ENCODE results near the gene MLLT6.

DNA sequence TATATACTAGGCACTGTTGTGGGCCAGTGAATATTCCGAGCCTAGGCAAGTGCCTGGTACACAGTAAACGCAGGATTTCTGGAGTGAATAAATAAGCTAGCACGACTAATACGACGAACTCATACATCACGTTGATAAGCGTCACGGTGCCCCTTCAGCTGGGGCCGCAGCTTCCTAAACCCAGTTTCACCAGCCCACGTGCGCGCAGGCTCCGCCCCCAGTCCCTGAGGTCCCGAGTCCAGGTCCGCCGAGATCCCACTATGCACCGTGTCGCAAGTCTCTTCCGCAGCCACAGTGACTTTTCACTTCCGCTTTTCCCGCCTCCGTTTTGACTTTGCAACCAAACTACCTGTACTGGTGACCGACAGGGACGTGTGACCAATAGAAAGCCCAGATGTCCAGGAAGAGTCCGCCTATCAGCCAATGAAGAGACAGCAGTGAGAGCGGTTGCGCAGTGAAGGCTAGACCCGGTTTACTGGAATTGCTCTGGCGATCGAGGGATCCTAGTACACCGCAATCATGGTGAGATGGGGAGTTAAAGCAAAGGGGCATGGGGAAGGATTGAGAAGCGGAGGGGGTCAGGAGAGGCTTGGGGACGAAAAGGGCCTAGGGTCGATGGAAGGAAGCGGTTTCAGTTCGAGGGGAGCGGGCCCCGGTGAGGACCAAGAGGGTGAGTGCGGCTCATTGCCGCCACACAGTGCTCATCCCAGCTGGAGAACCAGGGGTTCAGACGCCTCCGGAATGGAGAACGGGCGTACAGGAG lies 47.4 kb downstream of the MLLT6 start, which contains the start of gene PSMB3:
- TF ChIP-seq, protein P1, sequence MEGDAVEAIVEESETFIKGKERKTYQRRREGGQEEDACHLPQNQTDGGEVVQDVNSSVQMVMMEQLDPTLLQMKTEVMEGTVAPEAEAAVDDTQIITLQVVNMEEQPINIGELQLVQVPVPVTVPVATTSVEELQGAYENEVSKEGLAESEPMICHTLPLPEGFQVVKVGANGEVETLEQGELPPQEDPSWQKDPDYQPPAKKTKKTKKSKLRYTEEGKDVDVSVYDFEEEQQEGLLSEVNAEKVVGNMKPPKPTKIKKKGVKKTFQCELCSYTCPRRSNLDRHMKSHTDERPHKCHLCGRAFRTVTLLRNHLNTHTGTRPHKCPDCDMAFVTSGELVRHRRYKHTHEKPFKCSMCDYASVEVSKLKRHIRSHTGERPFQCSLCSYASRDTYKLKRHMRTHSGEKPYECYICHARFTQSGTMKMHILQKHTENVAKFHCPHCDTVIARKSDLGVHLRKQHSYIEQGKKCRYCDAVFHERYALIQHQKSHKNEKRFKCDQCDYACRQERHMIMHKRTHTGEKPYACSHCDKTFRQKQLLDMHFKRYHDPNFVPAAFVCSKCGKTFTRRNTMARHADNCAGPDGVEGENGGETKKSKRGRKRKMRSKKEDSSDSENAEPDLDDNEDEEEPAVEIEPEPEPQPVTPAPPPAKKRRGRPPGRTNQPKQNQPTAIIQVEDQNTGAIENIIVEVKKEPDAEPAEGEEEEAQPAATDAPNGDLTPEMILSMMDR (IDR thresholded peaks at IDR 0.05), result no peak
- TF ChIP-seq POLR2A (IDR thresholded peaks at IDR 0.05), result peak; percentile 49 to 54
